Suppressor macrophage treated with lipopolysaccharide for 4 hours (primary cell): Measurements from ENCODE around the gene VPS33B.

ENCODE experiments used
- DNase-seq: peaks from one replicate; pipeline ENCODE4 v3.0.0-alpha.2; 2020

Gene VPS33B

GRCh38 chr15:90972133-90972532 lies 50.3 kb downstream of the VPS33B start:
- no peak for DNase-seq

- DNase-seq: no peak
Measured at GRCh38 chr15:90970274-90970673, 52.1 kb downstream of the VPS33B start.

GRCh38 chr15:90968434-90968833 lies 54.0 kb downstream of the VPS33B start:
- DNase-seq: no peak

- DNase-seq: no peak
Measured at GRCh38 chr15:90967206-90967605, 55.2 kb downstream of the VPS33B start.

- no peak for DNase-seq
Measured at GRCh38 chr15:90966262-90966661, 56.1 kb downstream of the VPS33B start.

GRCh38 chr15:90962021-90962420 lies 60.4 kb downstream of the VPS33B start:
- DNase-seq: no peak

- no peak for DNase-seq
Measured at GRCh38 chr15:90960298-90961091, 61.9 kb downstream of the VPS33B start.

GRCh38 chr15:90959894-90960293 lies 62.5 kb downstream of the VPS33B start:
- no peak for DNase-seq

GRCh38 chr15:90959028-90959595 lies 63.3 kb downstream of the VPS33B start:
- DNase-seq: no peak

GRCh38 chr15:90957791-90958190 lies 64.6 kb downstream of the VPS33B start:
- no peak for DNase-seq

GRCh38 chr15:90957031-90957790 lies 65.2 kb downstream of the VPS33B start:
- no peak for DNase-seq

- DNase-seq: peak; percentile 76
Measured at GRCh38 chr15:90956274-90957030, 65.9 kb downstream of the VPS33B start.

GRCh38 chr15:90955624-90956273 lies 66.6 kb downstream of the VPS33B start:
- DNase-seq: no peak

GRCh38 chr15:90954712-90955623 lies 67.4 kb downstream of the VPS33B start, which contains the start of gene RCCD1:
TSS of gene RCCD1 (plus strand) at chr15:90954884. CDS start at chr15:90956735, 1,851 bp downstream.
- DNase-seq: peak; percentile 96

GRCh38 chr15:90953947-90954711 lies 68.3 kb downstream of the VPS33B start:
- no peak for DNase-seq

- no peak for DNase-seq
Measured at GRCh38 chr15:90952901-90953677, 69.3 kb downstream of the VPS33B start.

GRCh38 chr15:90950676-90951075 lies 71.7 kb downstream of the VPS33B start:
- DNase-seq: no peak

- DNase-seq: no peak
Measured at GRCh38 chr15:90949979-90950675, 72.3 kb downstream of the VPS33B start.
